Psoas muscle (tissue), 8 donors: ENCODE results near the gene HOXC13. TPM values are rescaled to one million over a fixed set of nuclear protein-coding genes. Genes with fewer than 3 reads are reported as not detected.

Source experiments
- ATAC-seq, 4 donors: fragments of 200-7000 bp; cut with Tn5 transposase; one replicate each; pipeline ENCODE4 v1.9.1; 2020; ENCODE audit warnings: moderate library complexity in 3 of 4, mild to moderate bottlenecking in 2 of 4
- DNase-seq, 2 donors: peaks; one replicate each; pipeline ENCODE4 v3.0.0-alpha.2; 2020
- H3K27ac ChIP-seq: fragments of 200-600 bp; one replicate; pipeline ENCODE4 v1.8.0; 2022
- H3K27me3 ChIP-seq, 3 donors: fragments of 200-600 bp in 1 of 3; one replicate each; pipeline versions ENCODE4 v1.6.1 to v1.8.0; 2013 to 2022; ENCODE audit warnings: low read length in 2 of 3, mild to moderate bottlenecking in 2 of 3, moderate library complexity in 1 of 3; ENCODE audit not compliant: insufficient read depth in 3 of 3
- H3K36me3 ChIP-seq, 2 donors: fragments of 200-600 bp in 1 of 2; one replicate each; pipeline versions ENCODE4 v1.6.1 to v1.8.0; 2013 to 2022; ENCODE audit warnings: low read depth in 1 of 2, mild to moderate bottlenecking in 1 of 2, moderate library complexity in 1 of 2; ENCODE audit not compliant: insufficient read depth in 1 of 2
- H3K4me1 ChIP-seq: fragments of 200-600 bp; one replicate; pipeline ENCODE4 v1.8.0; 2022
- H3K4me3 ChIP-seq: fragments of 200-600 bp; one replicate; pipeline ENCODE4 v1.8.0; 2022; ENCODE audit warnings: mild to moderate bottlenecking
- H3K9me3 ChIP-seq: fragments of 200-600 bp; one replicate; pipeline ENCODE4 v1.8.0; 2022
- CTCF ChIP-seq: fragments of 200-600 bp; IDR thresholded peaks from one replicate; pipeline ENCODE4 v1.8.0; 2022; ENCODE audit warnings: antibody characterized with exemption
- WGBS, 3 donors: extraction: QIAGEN DNeasy Blood & Tissue Kit; methylation state at CpG; one replicate each; pipeline versions ENCODE4 v1.1.6 to v1.1.7; 2013; 5-methylcytosine and 5-hydroxymethylcytosine counted together
- intact Hi-C, 2 donors: fragments of 100-400 bp; cut with DNase I; formaldehyde crosslinking; loops; one replicate each; pipeline versions ENCODE4 v1.11.0 to v1.14.2; 2022
- polyA plus RNA-seq, 3 donors: library from polyadenylated mRNA; stranded (reverse); fragments of 200-250 nt; gene quantifications; one replicate each; pipeline ENCODE4 v1.2.3, GENCODE V29; 2013
- total RNA-seq, 4 donors: library from RNA; stranded (reverse); fragmentation: NEBNext Ultra II Directional in 2 of 4; extraction: Animal tissue kit (Norgen Biotek cat#: 25700) in 2 of 4; gene quantifications; one replicate each; pipeline versions ENCODE4 v1.2.1 to v1.2.4, GENCODE V29; 2021 to 2023
- donor health status: healthy with polysubstance abuse.
- donor health status: DM: no; HTN: no; CAD: no; lungs with moderate emphysema.
- donor health status: Bipolar disorder and iron deficiency.
- donor health status: healthy.
- donor health status: DM: yes; HTN: yes; CAD: no.
- donor health status: DM: no; HTN: no; CAD: no.
- donor health status: DM: no; HTN: no; CAD: no.
- donor health status: DM: yes; HTN: yes; CAD: no.

The HOXC13 gene
- total and polyA plus RNA-seq, 7 donors: 0.23 TPM; not detected in 6

GRCh38 chr12:53951577-53952334, 13.1 kb downstream of the HOXC13 start:
- no peaks in the 10 kb centered on the region for H3K9me3 ChIP-seq
- intact Hi-C loops: loop anchor here in 1 of 2 donors (10.0 kb wide), 1 partner anchor 167 kb away; no protein-coding TSS in a partner anchor
- 15 to 21% (median 16%) methylated on average over 47 of the region's 47 CpGs for WGBS, 3 donors
- H3K36me3 ChIP-seq: no peaks in the 10 kb centered on the region
- peak in 1 of 2 donors; percentile 54 for DNase-seq
- TF ChIP-seq CTCF: no peak
- no peaks in the 10 kb centered on the region for H3K4me1 ChIP-seq
- H3K4me3 ChIP-seq: no peak overlapping the region
- no peak for ATAC-seq
- H3K27ac ChIP-seq: no peak overlapping the region
- H3K27me3 ChIP-seq: peaks cover 0 to 96% (median 61%) of the 10 kb centered on the region in 3 donors

- intact Hi-C loops: loop anchor here in 1 of 2 donors (10.0 kb wide), 1 partner anchor 168 kb away; no protein-coding TSS in a partner anchor
- DNase-seq: no peak
- H3K27me3 ChIP-seq: peaks cover 0 to 98% (median 64%) of the 10 kb centered on the region in 3 donors
- WGBS, 3 donors: 51 to 73% (median 64%) methylated on average over 13 of the region's 13 CpGs
- no peak overlapping the region for H3K4me3 ChIP-seq
- TF ChIP-seq CTCF: no peak
- no peak overlapping the region for H3K27ac ChIP-seq
- H3K4me1 ChIP-seq: no peaks in the 10 kb centered on the region
- H3K36me3 ChIP-seq: no peaks in the 10 kb centered on the region
- no peaks in the 10 kb centered on the region for H3K9me3 ChIP-seq
- no peak for ATAC-seq
Measured at GRCh38 chr12:53952335-53952694, 13.7 kb downstream of the HOXC13 start.

- no peak for TF ChIP-seq CTCF
- H3K27me3 ChIP-seq: peaks cover 0 to 99% (median 70%) of the 10 kb centered on the region in 3 donors
Measured at GRCh38 chr12:53952871-53953734, 14.5 kb downstream of the HOXC13 start.

GRCh38 chr12:53953831-53954693, 15.4 kb downstream of the HOXC13 start:
- DNase-seq (no peak), ATAC-seq (no peak)
- Histone ChIP-seq H3K4me3 (peak overlapping the region; percentile 38), H3K9me3 (no peaks in the 10 kb centered on the region), H3K36me3 (no peaks in the 10 kb centered on the region), H3K27me3 (peaks cover 0 to 100% (median 69%) of the 10 kb centered on the region in 3 donors), H3K27ac (no peak overlapping the region), H3K4me1 (no peaks in the 10 kb centered on the region)
- WGBS, 3 donors: 50 to 60% (median 51%) methylated on average over 19 of the region's 19 CpGs
- no peak for TF ChIP-seq CTCF
- intact Hi-C loops: loop anchor here in 1 of 2 donors (10.0 kb wide), 1 partner anchor 169 kb away; no protein-coding TSS in a partner anchor

More at GRCh38 chr12:53952871-53953734, 14.5 kb downstream of the HOXC13 start:
- Histone ChIP-seq H3K9me3 (no peaks in the 10 kb centered on the region), H3K4me1 (no peaks in the 10 kb centered on the region), H3K36me3 (no peaks in the 10 kb centered on the region), H3K27ac (no peak overlapping the region), H3K4me3 (no peak overlapping the region)
- WGBS, 3 donors: 29 to 47% (median 47%) methylated on average over 38 of the region's 38 CpGs
- ATAC-seq: no peak
- intact Hi-C loops: loop anchor here in 1 of 2 donors (10.0 kb wide), 1 partner anchor 168 kb away; no protein-coding TSS in a partner anchor
- no peak for DNase-seq
